ENCODE measurements around the gene ZDHHC5.
"Not testable (repeated sequence)": the region's sequence is repeated elsewhere in the genome, so short reads cannot be mapped to it uniquely, and the experiment has no call there.

ZDHHC5 gene

DNA sequence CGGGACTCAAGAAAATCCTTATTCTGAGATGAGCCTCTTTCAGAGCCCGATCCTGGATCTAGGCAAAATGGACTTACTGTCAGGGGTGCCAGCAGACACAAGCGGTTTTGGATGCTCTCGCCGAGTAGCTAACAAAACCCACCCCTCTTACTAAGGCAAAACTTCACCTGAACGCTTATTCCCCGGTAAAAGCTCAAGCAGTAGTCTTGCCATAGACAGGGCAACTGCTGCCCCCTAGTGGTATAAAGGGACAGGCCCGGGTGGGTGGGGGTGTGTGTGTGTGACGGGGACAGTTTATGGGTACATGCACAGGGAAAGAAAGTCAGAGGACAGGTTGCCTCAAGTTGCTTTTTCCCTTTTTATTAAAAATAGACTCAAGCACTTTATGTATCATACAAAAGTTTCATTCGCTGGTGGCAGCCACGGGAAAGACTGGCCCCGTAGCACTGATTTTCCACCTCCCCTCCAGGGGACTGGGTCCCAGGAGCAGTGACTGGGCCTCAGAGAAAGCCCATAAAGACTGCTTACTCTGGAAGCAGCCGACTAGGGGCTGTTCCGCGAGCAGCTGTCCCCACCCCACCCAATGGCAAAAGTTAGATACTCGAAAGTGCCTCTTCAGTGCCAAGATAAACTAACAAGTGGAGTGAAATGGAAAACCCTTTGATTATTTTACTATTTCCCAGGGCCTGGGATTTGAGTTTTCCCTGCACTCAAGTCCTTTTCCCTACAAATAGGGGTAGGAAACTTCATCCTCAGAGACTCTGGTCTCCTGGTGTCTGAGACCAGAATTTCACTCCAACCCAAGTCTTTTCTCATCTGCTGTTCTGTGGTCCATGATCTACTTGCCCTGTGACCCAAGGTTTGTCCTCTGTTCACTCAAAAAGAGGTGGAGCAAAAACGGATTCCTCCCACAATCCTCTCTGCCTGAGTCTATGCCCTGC is 22.9 kb upstream of the ZDHHC5 start:
- no peak for DNase-seq (ENCODE audit: low read depth, low spot score)

DNA sequence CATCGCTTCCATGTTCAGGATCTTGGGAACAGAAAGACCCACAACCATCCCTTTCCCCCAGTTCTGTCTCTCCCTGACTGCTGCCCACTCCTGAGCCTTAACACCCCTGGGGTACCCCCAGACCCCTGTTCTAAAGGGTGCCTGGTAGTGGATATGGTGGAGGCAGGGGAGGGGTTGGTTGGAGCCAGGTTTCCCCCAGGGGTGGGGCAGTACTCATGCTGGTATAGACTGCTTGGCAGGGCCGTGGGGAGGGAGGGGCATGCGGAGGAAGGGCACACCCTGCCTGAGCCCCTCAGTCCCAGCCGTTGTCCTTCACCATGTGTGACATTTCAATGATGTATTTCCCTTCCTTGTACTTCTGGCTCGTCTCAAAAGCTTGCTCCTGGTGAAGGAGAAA is 22.2 kb upstream of the ZDHHC5 start:
- no peak for DNase-seq (ENCODE audit: low read depth, low spot score)

DNA sequence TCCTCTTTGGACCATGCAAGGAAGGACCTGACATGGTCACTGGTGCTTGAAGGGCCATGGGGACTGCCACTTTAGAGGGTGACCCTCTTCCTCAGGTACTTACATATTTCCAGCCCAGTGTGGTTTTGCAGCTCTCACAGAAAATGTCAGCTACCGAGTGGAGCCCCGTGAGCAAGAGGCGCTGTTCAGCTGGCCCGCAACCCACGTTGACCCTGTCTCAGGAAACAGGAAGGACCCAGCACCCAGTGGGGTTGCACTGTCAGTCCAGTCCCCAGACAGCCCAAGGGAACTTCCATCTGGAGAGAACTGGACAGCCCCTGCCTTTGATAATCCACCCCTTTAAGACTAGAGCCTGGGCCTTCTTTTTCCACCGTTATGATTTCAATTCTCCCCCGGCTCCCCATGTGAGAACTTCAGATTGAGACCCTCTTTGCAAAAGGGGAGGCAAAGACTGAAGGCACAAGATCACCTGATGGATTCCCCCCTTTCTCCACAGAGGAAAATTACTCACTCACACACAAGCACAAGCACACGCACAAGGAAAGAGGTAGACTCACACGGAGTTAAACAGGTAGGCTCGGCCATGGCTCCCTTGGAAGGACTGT is 21.6 kb upstream of the ZDHHC5 start:
- DNase-seq (ENCODE audit: low read depth, low spot score): no peak

DNA sequence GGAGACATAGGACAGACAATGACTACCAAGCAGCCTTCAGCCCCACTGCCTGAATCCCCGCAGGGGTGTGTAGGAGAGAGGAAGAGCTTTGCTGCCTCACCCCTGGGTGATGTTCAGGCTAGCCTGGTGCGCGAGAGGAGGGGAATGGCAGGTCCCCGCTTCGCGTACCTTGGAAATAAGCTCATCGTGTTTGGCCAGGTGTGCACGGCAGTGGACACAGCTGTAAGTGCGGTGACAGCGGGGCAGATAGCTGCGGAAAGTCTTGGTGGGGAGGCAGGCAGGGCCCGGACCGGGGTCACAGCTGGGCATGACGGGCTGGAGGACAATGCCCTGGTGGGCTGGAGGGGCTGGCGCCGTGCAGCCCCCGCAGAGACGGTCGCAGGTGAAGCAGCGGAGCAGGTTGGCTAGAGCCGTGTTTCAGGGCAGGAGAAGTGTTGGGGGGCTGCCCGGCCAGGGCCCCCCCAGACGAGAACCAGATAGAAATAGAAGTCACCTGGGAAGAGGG is 21.1 kb upstream of the ZDHHC5 start:
- no peak for DNase-seq (ENCODE audit: low read depth, low spot score)

DNA sequence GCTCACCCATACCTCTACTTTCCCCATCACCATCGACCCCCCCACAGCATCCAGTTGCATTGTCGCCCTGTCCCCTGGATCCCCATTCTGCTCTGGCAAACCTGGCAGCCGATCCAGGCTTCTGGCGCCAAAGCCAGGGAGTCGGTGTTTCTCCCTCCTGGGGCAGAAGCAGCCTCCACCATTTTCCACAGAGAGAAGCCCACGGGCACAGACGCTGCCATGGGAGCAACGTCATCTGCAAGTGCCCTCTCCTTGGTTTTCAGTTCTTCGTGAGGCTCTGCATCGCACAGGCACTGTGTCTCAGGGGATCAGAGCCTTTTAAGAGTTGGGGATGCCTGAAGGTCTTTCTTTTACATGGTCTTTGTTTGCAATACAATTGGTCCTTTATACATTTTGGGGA is 20.5 kb upstream of the ZDHHC5 start:
- DNase-seq (ENCODE audit: low read depth, low spot score): no peak

DNA sequence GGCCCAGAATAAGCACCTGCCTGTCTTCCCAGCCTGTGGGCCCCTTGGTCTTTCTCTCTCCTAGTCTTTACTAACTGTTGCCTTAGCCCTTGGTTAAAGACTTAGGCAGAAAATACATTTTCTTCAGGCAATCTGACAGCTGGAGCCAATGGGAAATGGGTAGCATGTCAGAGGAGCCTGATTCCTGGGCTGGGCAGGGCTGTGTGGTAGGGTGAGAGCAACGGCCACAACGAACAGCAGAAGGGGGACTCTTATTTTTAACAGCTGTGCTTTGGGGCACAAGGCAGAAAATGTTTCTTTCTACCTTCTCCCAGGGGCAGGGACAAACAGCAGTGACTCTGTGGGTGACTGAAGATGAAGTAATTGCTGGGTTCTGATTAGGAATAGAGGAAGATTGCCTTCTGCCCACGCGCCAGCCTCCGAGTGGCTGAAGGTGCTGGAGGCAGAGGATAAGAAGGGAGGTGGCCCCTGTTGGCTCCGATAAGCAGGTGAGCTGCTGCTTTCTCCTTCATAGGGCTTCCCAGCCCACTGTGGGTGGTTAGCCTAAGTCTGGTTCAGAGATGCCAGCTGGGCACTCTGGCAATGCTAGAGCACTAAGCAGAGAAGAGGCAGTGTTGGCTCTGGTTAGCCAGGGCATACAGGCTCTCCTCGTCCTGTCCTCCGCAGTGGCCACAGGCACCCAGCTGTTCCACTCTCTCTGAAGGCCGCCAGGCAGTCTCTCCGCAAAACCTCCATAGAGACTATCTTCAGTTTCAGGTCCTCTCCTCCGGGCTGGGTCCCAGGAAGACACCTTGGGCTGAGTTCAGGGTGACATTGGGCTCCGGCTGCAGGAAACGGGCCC is 19.7 kb upstream of the ZDHHC5 start:
- DNase-seq (ENCODE audit: low read depth, low spot score): no peak

DNA sequence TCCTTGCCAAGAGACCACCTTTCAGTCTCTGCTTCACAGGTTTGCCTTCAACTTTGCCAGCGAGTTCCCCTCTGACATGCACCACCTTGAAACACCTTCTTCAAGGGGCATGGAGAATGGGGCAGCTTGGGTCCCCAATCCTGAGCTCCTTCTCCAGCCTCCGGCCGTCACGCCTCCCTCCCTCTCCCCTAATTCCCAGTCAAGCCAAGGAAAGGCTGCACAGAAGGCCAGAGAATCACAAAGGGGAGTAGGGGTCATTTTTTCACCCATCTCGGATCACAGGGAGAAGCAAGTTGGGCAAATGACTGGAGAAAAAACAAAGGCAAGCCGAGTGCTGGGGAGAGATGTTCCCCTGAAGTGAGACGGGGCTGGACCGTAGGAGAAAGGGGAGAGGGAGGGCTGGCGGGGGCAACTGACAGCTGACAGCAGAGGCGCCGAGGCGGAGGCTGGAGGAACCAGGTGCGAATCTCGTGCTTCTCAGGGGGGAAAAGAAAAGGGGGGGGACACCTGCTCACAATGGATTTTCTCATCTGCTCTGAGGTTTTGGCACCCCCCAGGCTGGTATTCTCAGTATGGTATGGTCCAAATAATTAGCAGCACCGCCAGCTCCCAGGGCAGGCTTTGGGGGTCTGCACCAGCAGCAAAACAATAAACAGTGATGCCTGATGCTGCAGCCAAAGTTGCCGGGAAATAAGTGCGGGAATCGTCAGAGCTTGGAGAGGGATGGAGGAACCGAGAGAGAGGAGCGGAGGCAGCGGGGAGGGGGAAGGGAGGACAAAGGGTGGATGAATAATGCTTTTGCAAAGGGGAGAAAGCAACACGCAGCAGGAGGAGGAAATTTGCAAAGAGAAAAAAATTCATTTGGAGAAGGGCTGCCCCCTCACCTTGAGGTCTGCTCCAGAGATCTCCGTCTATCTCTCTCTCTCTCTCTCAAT is 18.8 kb upstream of the ZDHHC5 start:
- no peak for DNase-seq (ENCODE audit: low read depth, low spot score)

DNA sequence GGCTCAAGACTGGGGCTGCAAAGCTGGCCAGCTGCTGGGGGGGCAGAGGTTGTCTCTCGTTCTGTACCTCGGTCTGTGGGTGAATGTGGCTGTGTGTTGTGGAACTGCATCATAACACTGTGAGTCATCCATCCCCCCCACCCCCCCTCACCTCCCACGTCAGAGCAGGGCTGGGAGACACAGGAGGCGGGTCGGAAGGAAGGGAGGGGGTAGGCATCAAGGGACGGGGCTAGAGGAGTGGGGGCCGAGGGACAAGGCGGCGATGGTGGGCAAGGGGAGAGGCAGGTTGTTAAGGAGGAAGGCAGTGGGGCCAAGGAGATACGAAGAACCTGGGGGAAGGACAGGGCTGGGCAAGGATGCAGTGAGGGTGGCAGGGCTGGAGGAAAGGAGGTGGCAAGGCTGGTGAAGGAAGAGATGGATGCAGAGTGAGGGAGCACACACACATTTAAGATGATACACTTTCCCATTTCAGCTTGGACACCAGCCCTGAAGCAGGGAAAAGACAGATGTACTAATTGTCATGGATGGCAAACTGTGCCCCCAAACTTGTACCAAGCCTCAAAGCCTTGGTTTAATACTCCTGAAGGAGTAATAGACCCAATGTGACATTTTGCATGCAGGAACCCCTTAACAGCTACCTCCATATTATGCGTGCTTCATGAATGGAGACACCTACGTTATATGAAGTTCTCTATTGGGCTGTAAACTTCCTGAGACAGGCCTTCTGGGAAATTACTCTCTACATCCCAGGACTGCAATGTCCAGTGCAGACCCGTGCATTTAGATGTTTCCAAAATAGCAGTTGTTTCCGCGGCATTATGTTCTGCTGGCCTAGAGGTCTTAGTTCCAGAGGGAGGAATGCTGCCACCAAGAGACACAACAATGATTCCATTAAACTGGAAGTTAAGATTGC is 17.8 kb upstream of the ZDHHC5 start, which contains the start of gene YPEL4:
TSS of gene YPEL4 (minus strand) at position 87 of the 913 bp plus-strand sequence. CDS start 2,805 bp downstream, outside the sequence.
- DNase-seq (ENCODE audit: low read depth, low spot score): no peak

DNA sequence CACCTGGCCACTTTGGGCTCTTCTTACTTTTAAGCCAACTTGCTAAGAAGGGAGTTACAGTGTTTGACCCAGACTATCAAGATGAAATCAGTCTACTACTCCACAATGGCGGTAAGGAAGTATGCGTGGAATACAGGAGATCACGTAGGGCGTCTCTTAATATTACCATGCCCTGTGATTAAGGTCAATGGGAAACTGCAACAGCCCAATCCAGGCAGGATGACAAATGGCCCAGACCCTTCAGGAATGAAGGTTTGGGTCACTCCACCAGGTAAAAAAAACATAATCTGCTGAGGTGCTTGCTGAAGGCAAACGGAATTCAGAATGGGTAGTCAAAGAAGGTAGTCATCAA is 17.2 kb upstream of the ZDHHC5 start:
- DNase-seq (ENCODE audit: low read depth, low spot score): no peak

DNA sequence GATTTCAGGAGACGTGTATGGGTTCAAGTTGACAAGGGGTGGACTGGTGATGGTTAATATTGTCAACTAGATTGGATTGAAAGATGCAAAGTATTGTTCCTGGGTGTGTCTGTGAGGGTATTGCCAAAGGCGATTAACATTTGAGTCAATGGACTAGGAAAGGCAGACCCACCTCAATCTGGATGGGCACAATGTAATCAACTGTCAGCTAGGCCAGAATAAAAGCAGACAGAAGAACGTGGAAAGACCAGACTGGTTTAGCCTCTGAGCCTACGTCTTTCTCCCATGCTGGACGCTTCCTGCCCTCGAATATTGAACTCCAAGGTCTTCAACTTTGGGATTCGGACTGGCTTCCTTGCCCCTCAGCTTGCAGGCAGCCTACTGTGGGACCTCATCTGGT is 16.5 kb upstream of the ZDHHC5 start:
- no peak for DNase-seq (ENCODE audit: low read depth, low spot score)

DNA sequence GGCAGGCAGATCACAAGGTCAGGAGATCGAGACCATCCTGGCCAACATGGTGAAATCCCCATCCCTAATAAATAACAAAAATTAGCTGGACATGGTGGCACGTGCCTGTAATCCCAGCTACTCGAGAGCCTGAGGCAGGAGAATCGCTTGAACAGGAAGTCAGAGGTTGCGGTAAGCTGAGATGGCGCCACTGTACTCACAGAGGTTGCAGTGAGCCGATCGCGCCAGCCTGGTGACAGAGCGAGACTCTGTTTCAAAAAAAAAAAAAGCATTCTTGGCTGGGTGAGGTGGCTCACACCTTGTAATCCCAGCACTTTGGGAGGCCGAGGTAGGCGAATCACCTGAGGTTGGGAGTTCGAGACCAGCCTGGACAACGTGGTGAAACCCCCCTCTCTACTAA is 15.7 kb upstream of the ZDHHC5 start:
- DNase-seq (ENCODE audit: low read depth, low spot score): not testable (repeated sequence)

DNA sequence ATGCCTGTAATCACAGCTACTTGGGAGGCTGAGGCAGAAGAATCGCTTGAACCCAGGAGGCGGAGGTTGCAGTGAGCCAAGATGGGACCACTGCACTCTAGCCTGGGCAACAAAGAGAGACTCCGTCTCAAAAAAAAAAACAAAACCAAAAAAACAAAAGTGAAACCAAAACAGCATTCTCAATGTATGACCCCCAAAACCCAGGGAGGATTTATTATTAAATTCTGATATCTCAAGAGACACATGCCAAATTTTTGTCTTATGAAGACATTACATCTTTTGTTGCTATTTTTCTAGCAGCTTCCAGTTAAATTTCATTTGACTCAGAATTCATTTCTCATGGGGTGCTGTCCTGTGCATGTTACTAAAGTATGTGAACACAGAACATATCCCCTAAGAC is 15.3 kb upstream of the ZDHHC5 start:
- no peak for DNase-seq (ENCODE audit: low read depth, low spot score)

DNA sequence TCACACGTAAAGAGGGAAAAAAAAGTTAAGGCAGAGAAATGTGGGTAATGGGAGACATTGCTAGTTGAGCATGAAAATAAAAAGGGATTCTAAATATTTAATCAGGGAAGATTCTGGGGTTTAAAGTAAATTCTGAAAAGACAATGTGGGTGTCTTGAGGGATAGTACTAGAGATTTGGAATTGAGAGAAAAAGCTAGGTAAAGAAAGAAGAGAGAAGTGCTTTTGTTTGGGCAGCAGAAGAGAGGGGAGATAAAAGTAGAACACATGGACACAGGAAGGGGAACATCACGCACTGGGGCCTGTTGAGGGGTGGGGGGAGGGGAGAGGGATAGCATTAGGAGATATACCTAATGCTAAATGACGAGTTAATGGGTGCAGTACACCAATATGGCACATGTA is 14.8 kb upstream of the ZDHHC5 start:
- DNase-seq (ENCODE audit: low read depth, low spot score): no peak

DNA sequence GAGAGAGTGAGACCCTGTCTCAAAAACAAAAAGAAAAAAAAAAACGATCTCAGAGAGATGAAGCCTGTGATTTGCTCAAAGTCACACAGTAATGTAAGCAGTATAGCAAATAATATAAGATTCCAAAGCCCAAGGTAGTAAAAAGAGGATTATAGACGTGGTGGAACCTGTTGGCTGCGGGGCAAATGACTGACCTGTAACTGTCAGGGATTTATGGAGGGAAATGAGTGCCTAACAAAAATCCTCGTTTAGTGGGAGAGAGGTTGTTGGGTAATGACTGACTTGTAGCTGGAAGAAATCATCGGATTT is 11.1 kb upstream of the ZDHHC5 start:
- DNase-seq (ENCODE audit: low read depth, low spot score): no peak

DNA sequence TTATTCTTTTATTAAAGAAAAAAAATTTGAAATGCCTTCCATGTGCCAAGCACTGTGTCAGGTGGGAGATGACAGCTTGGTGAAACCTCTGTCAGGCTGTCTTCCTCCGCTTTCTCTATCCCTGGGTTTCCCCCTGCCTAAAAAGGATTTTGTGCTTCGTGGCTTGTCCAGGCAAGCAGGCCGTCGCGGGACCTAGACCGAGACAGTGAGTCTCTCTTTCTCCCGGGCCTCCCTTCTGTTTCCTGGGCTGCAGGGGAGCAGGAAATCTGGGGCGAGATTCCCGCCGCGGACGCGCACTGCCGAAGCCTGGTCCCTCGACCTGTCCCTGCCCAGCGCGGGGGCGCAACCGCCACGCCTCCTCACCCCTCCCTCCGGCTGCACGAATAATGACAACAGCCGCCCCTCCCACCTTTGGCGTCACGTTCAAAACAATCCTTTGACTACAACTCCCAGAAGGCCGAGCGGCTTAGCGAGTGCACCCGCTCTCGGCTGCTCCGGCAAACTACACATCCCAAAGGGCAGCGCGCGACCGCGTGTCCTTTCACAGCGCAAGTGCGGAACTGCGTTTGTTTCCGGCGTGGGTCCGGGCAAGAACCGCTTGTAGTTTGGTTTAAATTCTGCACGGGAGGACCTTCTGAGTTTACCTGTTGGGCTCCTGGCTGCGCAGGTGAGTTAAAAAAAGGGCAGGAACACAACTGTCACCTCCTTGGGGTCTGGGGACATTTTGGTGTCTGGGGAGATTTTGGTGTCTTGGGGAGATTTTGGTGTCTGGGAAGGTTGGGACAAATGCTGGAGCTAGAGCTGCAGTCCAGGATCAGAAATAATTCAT is 10.5 kb upstream of the ZDHHC5 start, which contains the start of gene CLP1:
TSS of gene CLP1 (plus strand) at position 569 of the 829 bp plus-strand sequence. CDS start 1,715 bp downstream, outside the sequence.
- DNase-seq (ENCODE audit: low read depth, low spot score): peak; percentile 98

DNA sequence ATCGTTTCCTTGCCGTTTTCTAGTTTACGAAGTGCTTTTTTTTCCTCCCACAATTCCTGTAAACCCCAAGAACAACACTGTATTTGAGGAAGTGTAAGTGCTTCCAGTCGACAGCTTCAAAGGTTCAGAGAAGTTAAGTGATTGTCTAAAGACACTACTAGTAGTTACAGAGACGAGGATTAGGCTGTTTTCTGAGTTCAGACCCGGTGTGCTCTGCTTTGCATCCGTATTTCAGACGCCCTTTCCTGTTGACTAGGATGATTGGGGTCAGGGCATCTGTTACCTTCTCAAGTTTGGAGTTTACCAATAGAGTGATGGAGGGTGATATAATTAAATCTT is 9.9 kb upstream of the ZDHHC5 start:
- DNase-seq (ENCODE audit: low read depth, low spot score): no peak

DNA sequence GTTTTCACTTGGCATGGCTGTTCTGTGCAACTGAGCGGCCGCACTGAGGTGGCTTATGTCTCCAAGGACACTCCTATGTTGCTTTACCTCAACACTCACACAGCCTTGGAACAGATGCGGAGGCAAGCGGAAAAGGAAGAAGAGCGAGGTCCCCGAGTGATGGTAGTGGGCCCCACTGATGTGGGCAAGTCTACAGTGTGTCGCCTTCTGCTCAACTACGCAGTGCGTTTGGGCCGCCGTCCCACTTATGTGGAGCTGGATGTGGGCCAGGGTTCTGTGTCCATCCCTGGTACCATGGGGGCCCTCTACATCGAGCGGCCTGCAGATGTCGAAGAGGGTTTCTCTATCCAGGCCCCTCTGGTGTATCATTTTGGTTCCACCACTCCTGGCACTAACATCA is 8.2 kb upstream of the ZDHHC5 start:
- DNase-seq (ENCODE audit: low read depth, low spot score): no peak

DNA sequence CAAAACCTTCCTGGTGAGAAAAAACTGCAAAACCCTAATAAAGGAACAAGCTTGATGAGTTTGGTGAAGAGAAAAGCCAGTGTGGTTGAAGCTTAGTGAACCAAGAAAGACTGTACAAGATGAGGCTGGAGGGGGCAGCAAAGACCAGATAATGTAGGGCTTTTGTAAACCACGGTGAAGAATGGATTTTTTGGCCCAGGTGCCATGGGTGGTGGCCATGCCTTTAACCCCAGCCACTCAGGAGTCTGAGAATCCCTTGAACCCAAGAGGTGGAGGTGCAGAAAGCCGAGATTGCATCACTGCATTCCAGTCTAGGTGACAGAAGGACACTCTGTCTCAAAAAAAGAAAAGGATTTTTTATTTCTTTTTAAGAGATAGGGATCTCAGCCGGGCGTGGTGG is 5.0 kb upstream of the ZDHHC5 start:
- no peak for DNase-seq (ENCODE audit: low read depth, low spot score)

DNA sequence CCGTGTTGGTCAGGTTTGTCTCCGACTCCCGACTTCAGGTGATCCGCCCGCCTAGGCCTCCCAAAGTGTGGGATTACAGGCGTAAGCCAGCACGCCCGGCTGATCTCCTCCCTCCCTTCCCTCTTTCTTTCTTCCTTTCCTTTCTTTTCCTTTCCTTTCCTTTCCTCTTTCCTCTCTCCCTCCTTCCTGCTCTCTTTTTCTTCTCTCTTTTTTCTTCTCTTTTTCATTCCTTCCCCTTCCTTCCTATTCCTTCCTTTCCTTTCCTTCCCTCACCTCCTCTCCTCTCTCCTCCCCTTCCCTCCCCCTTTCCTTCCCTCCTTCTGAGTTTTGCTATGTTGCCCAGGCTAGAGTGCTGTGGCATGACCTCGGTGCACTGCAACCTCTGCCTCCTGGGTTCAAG is 3.9 kb upstream of the ZDHHC5 start:
- no peak for DNase-seq (ENCODE audit: low read depth, low spot score)
